ENCODE data around the gene KIF12.

DNA sequence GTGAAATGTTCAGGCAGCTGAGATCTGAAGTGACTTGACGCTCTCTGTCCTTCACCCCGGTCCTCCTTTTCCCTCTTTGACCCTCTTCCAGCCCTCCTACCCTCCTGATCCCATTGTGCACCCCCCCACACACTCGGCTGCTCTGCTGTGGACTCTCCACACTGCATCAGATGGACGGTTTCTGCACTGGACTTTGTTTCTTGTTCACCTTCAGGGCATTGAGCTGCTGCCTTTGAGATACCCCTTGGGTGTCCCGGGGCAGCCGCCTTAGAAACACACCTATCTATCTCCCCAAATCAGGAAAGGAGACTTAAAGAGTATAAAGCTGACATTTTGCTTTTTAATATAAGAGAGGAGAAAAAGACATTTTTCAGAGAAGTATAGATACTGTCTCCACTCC is 48.4 kb downstream of the KIF12 start:
- TF ChIP-seq POLR2A (IDR thresholded peaks at IDR 0.05; ENCODE audit: low read length) (no peak), GATA1 (IDR thresholded peaks at IDR 0.05; ENCODE audit: low read depth, low read length) (no peak)

Measured in erythroblast (primary cell).